GM19324 (cell line): ENCODE data around the gene OTOGL.
"Not testable (repeated sequence)": the region's sequence is repeated elsewhere in the genome, so short reads cannot be mapped to it uniquely, and the experiment has no call there.

Source experiments
- ATAC-seq: cut with Tn5 transposase; IDR thresholded peaks from one replicate; pipeline ENCODE4 v1.9.1; 2021; ENCODE audit warnings: mild to moderate bottlenecking, moderate library complexity; ENCODE audit not compliant: unreplicated experiment, low FRiP score

OTOGL gene

GRCh38 chr12:80218925-80219324 lies 119.6 kb downstream of the OTOGL start:
- ATAC-seq = not testable (repeated sequence)

GRCh38 chr12:80219345-80219744 lies 120.0 kb downstream of the OTOGL start:
- no peak for ATAC-seq

- no peak for ATAC-seq
Measured at GRCh38 chr12:80222261-80222660, 122.9 kb downstream of the OTOGL start.

- no peak for ATAC-seq
Measured at GRCh38 chr12:80226576-80226975, 127.2 kb downstream of the OTOGL start.

GRCh38 chr12:80227904-80228303 lies 128.6 kb downstream of the OTOGL start:
- not testable (repeated sequence) for ATAC-seq

GRCh38 chr12:80230068-80230467 lies 130.7 kb downstream of the OTOGL start:
- no peak for ATAC-seq

GRCh38 chr12:80232837-80233236 lies 133.5 kb downstream of the OTOGL start:
- no peak for ATAC-seq

GRCh38 chr12:80233926-80234325 lies 134.6 kb downstream of the OTOGL start:
- ATAC-seq = no peak

- ATAC-seq = no peak
Measured at GRCh38 chr12:80234667-80235066, 135.3 kb downstream of the OTOGL start.

GRCh38 chr12:80235944-80236343 lies 136.6 kb downstream of the OTOGL start:
- no peak for ATAC-seq

- ATAC-seq = no peak
Measured at GRCh38 chr12:80239867-80240266, 140.5 kb downstream of the OTOGL start.

- ATAC-seq = no peak
Measured at GRCh38 chr12:80241576-80242273, 142.4 kb downstream of the OTOGL start.

- ATAC-seq = no peak
Measured at GRCh38 chr12:80242321-80242720, 143.0 kb downstream of the OTOGL start.

- not testable (repeated sequence) for ATAC-seq
Measured at GRCh38 chr12:80249581-80249980, 150.2 kb downstream of the OTOGL start.

- ATAC-seq = no peak
Measured at GRCh38 chr12:80257920-80258319, 158.6 kb downstream of the OTOGL start.

- no peak for ATAC-seq
Measured at GRCh38 chr12:80260269-80260668, 160.9 kb downstream of the OTOGL start.

GRCh38 chr12:80261403-80261802 lies 162.1 kb downstream of the OTOGL start:
- ATAC-seq = no peak

GRCh38 chr12:80262346-80262745 lies 163.0 kb downstream of the OTOGL start:
- no peak for ATAC-seq

GRCh38 chr12:80262771-80263170 lies 163.4 kb downstream of the OTOGL start:
- no peak for ATAC-seq

- ATAC-seq = no peak
Measured at GRCh38 chr12:80264386-80264785, 165.0 kb downstream of the OTOGL start.

GRCh38 chr12:80264891-80265290 lies 165.6 kb downstream of the OTOGL start:
- no peak for ATAC-seq

- ATAC-seq = no peak
Measured at GRCh38 chr12:80268924-80269749, 169.8 kb downstream of the OTOGL start.
